SU-DHL-6 (cell line): Measurements from ENCODE around the gene ASH1L.
"Not testable (repeated sequence)": the region's sequence is repeated elsewhere in the genome, so short reads cannot be mapped to it uniquely, and the experiment has no call there.

ENCODE experiments used
- CTCF ChIP-seq: fragments of 200-600 bp; sonication (generic); IDR thresholded peaks from one replicate; pipeline ENCODE4 v1.5.1; 2017; ENCODE audit warnings: antibody characterized with exemption, mild to moderate bottlenecking, low read length, moderate library complexity; ENCODE audit not compliant: insufficient read depth, poor library complexity, severe bottlenecking
- EZH2phosphoT487 ChIP-seq: fragments of 200-600 bp; sonication (generic), shearing (Covaris generic); conservative IDR thresholded peaks from 2 replicates; pipeline ENCODE4 v1.6.1; 2018; ENCODE audit warnings: mild to moderate bottlenecking, antibody characterized with exemption, low read length, moderate library complexity, mixed read lengths

GRCh38 chr1:155488419-155488818, 74.2 kb downstream of the ASH1L start:
- not testable (repeated sequence) for TF ChIP-seq CTCF, EZH2phosphoT487
